RWPE2 (cell line): Measurements from ENCODE around the gene MTFP1.

Experiments used
- ATAC-seq: fragments of 200-7000 bp; cut with Tn5 transposase; 3 replicates; pipeline ENCODE4 v1.9.1; 2021; ENCODE audit warnings: low read depth
- DNase-seq: peaks from one replicate; pipeline ENCODE4 v3.0.0-alpha.2; 2020; ENCODE audit warnings: low spot score
- H3K27ac ChIP-seq: fragments of 450-650 bp; 2 replicates; pipeline ENCODE4 v1.5.1; 2017; ENCODE audit warnings: mild to moderate bottlenecking; ENCODE audit not compliant: poor library complexity, severe bottlenecking
- H3K27me3 ChIP-seq: fragments of 250-450 bp; sonication (Bioruptor Pico); 2 replicates; pipeline ENCODE4 v1.5.1; 2021; ENCODE audit warnings: mild to moderate bottlenecking, moderate library complexity; ENCODE audit not compliant: insufficient read depth, poor library complexity, severe bottlenecking
- H3K36me3 ChIP-seq: fragments of 250-450 bp; sonication (Bioruptor Pico); 2 replicates; pipeline ENCODE4 v1.5.1; 2020; ENCODE audit warnings: low read depth, mild to moderate bottlenecking, moderate library complexity
- H3K4me1 ChIP-seq: fragments of 250-450 bp; sonication (Bioruptor Pico); 2 replicates; pipeline ENCODE4 v1.5.1; 2021; ENCODE audit warnings: mild to moderate bottlenecking, moderate library complexity; ENCODE audit not compliant: insufficient read depth, poor library complexity, severe bottlenecking
- H3K4me3 ChIP-seq: fragments of 250-450 bp; sonication (Bioruptor Pico); 2 replicates; pipeline ENCODE4 v1.5.1; 2021; ENCODE audit warnings: mild to moderate bottlenecking, moderate library complexity; ENCODE audit not compliant: severe bottlenecking
- H3K9me3 ChIP-seq: fragments of 250-450 bp; sonication (Bioruptor Pico); 2 replicates; pipeline ENCODE4 v1.5.1; 2021; ENCODE audit warnings: mild to moderate bottlenecking, moderate library complexity; ENCODE audit not compliant: severe bottlenecking
- TF ChIP-seq, protein P1 (sequence below): fragments of 450-650 bp; IDR thresholded peaks from one replicate; pipeline ENCODE4 v1.5.1; 2017; ENCODE audit warnings: mild to moderate bottlenecking, moderate library complexity; ENCODE audit not compliant: poor library complexity, severe bottlenecking

MTFP1 gene

DNA sequence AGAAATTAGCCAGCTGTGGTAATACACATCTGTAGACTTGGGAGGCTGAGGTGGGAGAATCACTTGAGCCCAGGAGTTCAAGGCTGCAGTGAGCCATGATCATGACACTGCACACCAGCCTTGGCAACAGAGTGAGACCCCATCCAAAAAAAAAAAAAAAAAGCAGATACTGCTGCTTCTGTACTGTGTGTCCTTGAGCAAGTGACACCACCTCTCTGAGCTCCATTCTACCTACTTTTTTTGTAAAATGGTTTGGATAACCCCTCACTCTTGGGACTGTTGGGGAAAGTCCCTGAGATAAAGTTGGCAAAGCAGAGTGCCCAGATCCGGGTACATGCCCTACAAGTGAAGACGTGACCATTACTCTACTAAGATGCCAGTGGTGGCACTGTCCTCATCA is 43.6 kb downstream of the MTFP1 start:
- TF ChIP-seq, protein P1, sequence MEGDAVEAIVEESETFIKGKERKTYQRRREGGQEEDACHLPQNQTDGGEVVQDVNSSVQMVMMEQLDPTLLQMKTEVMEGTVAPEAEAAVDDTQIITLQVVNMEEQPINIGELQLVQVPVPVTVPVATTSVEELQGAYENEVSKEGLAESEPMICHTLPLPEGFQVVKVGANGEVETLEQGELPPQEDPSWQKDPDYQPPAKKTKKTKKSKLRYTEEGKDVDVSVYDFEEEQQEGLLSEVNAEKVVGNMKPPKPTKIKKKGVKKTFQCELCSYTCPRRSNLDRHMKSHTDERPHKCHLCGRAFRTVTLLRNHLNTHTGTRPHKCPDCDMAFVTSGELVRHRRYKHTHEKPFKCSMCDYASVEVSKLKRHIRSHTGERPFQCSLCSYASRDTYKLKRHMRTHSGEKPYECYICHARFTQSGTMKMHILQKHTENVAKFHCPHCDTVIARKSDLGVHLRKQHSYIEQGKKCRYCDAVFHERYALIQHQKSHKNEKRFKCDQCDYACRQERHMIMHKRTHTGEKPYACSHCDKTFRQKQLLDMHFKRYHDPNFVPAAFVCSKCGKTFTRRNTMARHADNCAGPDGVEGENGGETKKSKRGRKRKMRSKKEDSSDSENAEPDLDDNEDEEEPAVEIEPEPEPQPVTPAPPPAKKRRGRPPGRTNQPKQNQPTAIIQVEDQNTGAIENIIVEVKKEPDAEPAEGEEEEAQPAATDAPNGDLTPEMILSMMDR: no peak
- Histone ChIP-seq H3K9me3 (no peaks in the 10 kb centered on the region), H3K4me3 (no peak overlapping the region), H3K4me1 (no peaks in the 10 kb centered on the region), H3K36me3 (no peaks in the 10 kb centered on the region), H3K27ac (no peak overlapping the region), H3K27me3 (no peaks in the 10 kb centered on the region)
- ATAC-seq (no peak), DNase-seq (no peak)

DNA sequence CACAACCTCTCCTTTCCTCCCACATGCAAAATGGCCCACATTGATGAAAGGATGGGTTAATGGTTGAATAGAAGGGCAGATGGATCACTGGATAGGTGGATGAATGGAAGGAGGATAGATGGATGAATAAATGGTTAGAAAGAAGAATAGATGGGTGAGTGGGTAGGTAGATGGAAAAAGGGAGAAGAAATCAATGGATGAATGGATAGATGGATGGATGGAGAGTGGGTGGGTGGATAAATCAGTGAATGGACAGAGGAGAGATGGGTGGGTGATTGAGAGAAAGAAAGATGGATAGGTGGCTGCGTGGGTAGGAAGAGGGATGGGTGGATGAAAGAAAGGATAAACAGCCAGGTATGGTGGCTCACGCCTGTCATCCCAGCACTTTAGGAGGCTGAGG is 45.1 kb downstream of the MTFP1 start:
- H3K36me3 ChIP-seq: no peaks in the 10 kb centered on the region
- H3K4me1 ChIP-seq: no peaks in the 10 kb centered on the region
- DNase-seq (no peak), ATAC-seq (no peak)
- no peaks in the 10 kb centered on the region for H3K27me3 ChIP-seq
- H3K27ac ChIP-seq: no peak overlapping the region
- TF ChIP-seq, protein P1: no peak
- H3K4me3 ChIP-seq: no peak overlapping the region
- H3K9me3 ChIP-seq: no peaks in the 10 kb centered on the region

DNA sequence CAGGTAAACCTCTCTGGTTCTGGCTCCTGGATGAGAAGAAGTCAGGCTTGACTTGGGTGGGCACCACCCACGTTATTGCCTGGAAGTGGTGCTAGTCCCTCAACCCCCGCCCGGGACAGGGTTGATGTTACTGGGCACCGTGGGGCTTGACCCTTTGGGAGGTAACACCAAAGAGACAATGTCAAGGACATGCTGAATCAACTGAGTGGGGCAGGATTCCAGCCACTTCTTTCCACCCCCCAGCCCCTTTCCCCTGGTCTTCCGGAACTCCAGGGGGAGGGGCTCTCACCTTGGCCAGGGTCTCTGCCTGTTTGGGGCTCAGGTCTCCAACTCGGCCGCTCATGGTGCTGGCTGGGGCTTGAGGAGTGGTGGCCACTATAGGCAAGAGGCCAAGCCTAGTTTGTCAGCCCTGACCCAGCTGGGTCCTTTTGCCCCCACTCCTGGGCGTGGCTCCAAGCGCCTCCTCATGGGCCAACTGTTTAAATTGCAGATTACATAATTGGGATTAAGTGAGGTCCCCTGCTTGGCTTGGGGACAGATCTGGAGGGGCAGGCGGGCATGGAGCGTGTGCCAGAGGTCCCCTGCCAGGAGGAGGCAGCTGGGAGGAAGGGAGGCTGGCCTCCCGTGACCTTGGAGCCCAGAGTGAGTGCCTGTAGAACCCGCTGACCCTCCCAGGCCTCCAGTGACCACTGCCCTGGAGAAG is 46.2 kb downstream of the MTFP1 start, which contains the start of gene SEC14L3:
TSS of gene SEC14L3 (minus strand) at position 402 of the 703 bp plus-strand sequence. CDS start at position 343, 59 bp downstream.
- Histone ChIP-seq H3K9me3 (no peaks in the 10 kb centered on the region), H3K36me3 (no peaks in the 10 kb centered on the region), H3K27ac (no peak within 1 kb of the TSS), H3K4me1 (no peaks in the 10 kb centered on the region), H3K4me3 (no peak within 1 kb of the TSS), H3K27me3 (no peaks in the 10 kb centered on the region)
- TF ChIP-seq, protein P1: no peak
- no peak for ATAC-seq
- no peak for DNase-seq

DNA sequence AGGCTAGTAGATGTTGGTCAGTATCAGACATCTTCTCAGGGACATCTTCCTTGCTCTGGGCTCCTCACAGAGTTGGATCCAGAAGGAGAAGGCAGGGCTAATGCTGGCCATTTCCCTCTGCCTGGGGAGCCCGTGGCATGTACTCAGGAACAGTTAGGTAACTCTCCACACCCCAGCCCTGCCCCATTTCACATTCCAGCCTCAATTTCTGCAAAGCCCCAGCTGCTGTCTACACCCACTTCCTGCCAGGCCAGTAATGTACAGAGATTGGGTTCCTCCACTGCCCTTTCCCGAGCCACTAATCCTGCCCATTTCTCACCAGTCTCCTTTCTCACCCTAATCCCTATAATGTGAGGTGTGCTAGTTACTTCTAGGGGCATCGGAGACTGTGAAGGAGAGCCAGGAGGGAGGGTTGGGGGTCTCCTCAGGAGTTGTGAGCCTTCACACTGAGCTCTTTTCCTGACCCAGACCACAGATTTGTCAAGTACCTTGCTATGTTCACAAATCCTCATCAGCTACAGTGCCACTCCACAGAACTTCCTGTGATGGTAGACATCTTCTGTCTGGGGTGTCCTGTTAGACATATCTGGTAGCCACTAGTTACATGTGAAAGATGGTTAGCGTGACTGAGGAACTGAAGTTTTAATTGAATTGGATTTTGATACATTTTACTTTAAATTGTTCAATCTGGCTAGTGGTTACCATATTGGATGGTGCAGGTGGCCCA is 47.6 kb downstream of the MTFP1 start:
- DNase-seq: no peak
- Histone ChIP-seq H3K27me3 (no peaks in the 10 kb centered on the region), H3K36me3 (no peaks in the 10 kb centered on the region), H3K4me1 (no peaks in the 10 kb centered on the region), H3K9me3 (no peaks in the 10 kb centered on the region), H3K27ac (no peak overlapping the region), H3K4me3 (no peak overlapping the region)
- peak; percentile 63 for ATAC-seq
- TF ChIP-seq, protein P1: no peak

DNA sequence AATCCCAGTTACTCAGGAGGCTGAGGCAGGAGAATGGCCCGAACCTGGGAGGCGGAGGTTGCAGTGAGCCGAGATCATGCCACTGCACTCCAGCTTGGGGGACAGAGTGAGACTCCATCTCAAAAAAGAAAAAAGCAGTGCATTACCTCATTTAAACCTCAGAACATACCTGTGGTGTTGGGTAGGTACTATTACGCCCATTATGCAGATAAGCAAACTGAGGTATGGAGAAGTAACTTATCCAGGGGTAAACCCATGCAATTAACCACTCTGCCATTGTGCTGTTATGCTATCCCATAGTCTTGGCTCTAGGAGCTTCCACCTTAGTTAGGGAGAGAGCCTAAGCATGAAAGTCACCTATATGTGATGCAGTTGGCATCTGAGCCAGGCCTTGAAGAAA is 48.6 kb downstream of the MTFP1 start:
- Histone ChIP-seq H3K4me3 (no peak overlapping the region), H3K27ac (no peak overlapping the region), H3K27me3 (no peaks in the 10 kb centered on the region), H3K36me3 (no peaks in the 10 kb centered on the region), H3K9me3 (no peaks in the 10 kb centered on the region), H3K4me1 (no peaks in the 10 kb centered on the region)
- TF ChIP-seq, protein P1: no peak
- DNase-seq: no peak
- no peak for ATAC-seq
